Skeletal muscle satellite cell (primary cell): Measurements from ENCODE around the gene DPYD.

Source experiments
- H3K27me3 ChIP-seq: 2 replicates; pipeline ENCODE4 v1.7.0; 2013; ENCODE audit warnings: low read length; ENCODE audit not compliant: control insufficient read depth, insufficient read depth
- H3K36me3 ChIP-seq: 2 replicates; pipeline ENCODE4 v1.7.0; 2013; ENCODE audit warnings: mild to moderate bottlenecking, control low read depth, low read length; ENCODE audit not compliant: insufficient read depth
- H3K4me1 ChIP-seq: 2 replicates; pipeline ENCODE4 v1.7.0; 2013; ENCODE audit warnings: low read length; ENCODE audit not compliant: control insufficient read depth, insufficient read depth
- H3K4me2 ChIP-seq: 2 replicates; pipeline ENCODE4 v1.7.0; 2013; ENCODE audit warnings: mild to moderate bottlenecking, low read length
- H3K4me3 ChIP-seq: 2 replicates; pipeline ENCODE4 v1.7.0; 2013; ENCODE audit warnings: low read length
- H3K9ac ChIP-seq: 2 replicates; pipeline ENCODE4 v1.7.0; 2013; ENCODE audit warnings: mild to moderate bottlenecking, low read depth, low read length, moderate library complexity
- H3K9me3 ChIP-seq: replicated peaks from 2 replicates; pipeline ENCODE4 v1.7.0; 2013; ENCODE audit warnings: mild to moderate bottlenecking, control low read depth, low read length

Gene DPYD

GRCh38 chr1:97092824-97093223, 828.0 kb downstream of the DPYD start:
- Histone ChIP-seq H3K4me2 (no peak overlapping the region), H3K36me3 (no peaks in the 10 kb centered on the region), H3K27me3 (no peaks in the 10 kb centered on the region), H3K4me3 (no peak overlapping the region), H3K4me1 (peaks cover 14% of the 10 kb centered on the region), H3K9me3 (no peaks in the 10 kb centered on the region), H3K9ac (no peak overlapping the region)

- Histone ChIP-seq H3K4me1 (peaks cover 14% of the 10 kb centered on the region), H3K36me3 (no peaks in the 10 kb centered on the region), H3K9me3 (no peaks in the 10 kb centered on the region), H3K27me3 (no peaks in the 10 kb centered on the region), H3K9ac (no peak overlapping the region), H3K4me2 (no peak overlapping the region), H3K4me3 (no peak overlapping the region)
These were observed 829.2 kb downstream of the DPYD start for GRCh38 chr1:97091679-97092078.

DNA sequence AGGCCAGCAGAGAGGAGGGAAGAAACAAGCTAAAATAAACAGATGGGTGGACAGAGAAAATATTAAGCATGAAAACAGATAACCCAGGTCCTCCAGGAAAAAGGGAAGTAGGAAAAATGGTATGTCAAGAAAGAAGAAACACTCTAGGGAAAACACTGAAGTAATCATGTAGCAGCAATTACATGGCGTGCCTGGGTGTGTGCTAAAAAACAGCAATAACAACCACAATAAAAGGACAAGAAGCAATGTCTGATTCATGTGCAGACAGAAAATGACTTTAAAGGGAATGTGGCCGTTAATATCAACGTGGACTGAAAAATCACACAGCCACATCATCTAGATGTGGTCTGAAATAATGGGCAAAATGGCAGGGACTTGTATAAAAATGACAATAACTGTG, 829.6 kb downstream of the DPYD start:
- Histone ChIP-seq H3K36me3 (no peaks in the 10 kb centered on the region), H3K4me1 (peaks cover 14% of the 10 kb centered on the region), H3K9me3 (no peaks in the 10 kb centered on the region), H3K4me3 (no peak overlapping the region), H3K9ac (no peak overlapping the region), H3K27me3 (no peaks in the 10 kb centered on the region), H3K4me2 (no peak overlapping the region)

DNA sequence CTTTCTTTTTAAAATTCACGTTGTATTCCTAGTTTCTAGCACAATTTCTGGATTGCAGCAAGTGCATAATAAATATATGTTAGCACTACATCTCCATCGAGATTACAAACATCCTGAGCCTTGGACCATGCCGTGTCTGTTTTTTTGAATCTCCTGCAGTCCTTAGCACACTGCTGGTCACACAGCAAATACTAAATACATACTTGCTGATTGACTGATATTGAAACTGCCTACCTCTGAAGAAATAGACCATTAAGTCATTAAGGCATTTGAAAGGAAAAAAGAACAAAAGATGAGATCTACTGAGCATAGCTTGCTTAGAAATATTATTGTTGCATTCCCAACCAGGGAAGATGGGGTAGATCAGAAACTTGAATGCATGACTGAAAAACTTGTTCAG, 830.1 kb downstream of the DPYD start:
- H3K9ac ChIP-seq: no peak overlapping the region
- no peaks in the 10 kb centered on the region for H3K36me3 ChIP-seq
- no peak overlapping the region for H3K4me2 ChIP-seq
- no peaks in the 10 kb centered on the region for H3K9me3 ChIP-seq
- H3K4me3 ChIP-seq: no peak overlapping the region
- no peaks in the 10 kb centered on the region for H3K27me3 ChIP-seq
- peaks cover 14% of the 10 kb centered on the region for H3K4me1 ChIP-seq

GRCh38 chr1:97089173-97089572, 831.7 kb downstream of the DPYD start:
- H3K9ac ChIP-seq: no peak overlapping the region
- no peak overlapping the region for H3K4me2 ChIP-seq
- no peaks in the 10 kb centered on the region for H3K9me3 ChIP-seq
- no peaks in the 10 kb centered on the region for H3K36me3 ChIP-seq
- no peak overlapping the region for H3K4me3 ChIP-seq
- H3K4me1 ChIP-seq: peaks cover 19% of the 10 kb centered on the region
- H3K27me3 ChIP-seq: no peaks in the 10 kb centered on the region

- H3K4me2 ChIP-seq: no peak overlapping the region
- H3K4me1 ChIP-seq: peaks cover 11% of the 10 kb centered on the region
- no peak overlapping the region for H3K4me3 ChIP-seq
- H3K36me3 ChIP-seq: no peaks in the 10 kb centered on the region
- H3K9ac ChIP-seq: no peak overlapping the region
- H3K9me3 ChIP-seq: no peaks in the 10 kb centered on the region
- no peaks in the 10 kb centered on the region for H3K27me3 ChIP-seq
These were observed 832.4 kb downstream of the DPYD start for GRCh38 chr1:97088391-97088790.

DNA sequence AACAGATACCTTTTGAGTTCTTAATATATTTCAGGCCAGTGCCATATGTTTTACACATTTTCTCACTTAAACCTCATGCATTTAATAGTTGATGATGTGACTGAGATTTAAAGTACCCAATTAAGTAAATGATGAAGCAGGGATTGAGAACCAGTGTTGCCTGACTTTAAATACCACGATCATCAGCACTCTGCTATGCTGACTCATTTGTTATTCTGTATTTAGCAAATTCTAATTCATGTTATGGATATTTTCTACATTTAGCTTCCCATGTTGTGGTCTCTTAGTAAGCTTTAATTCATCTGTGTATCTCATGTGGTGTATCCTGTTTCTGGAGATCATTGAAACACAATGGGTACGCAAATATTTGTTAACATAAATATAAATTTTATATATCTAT, 836.3 kb downstream of the DPYD start:
- Histone ChIP-seq H3K9me3 (no peaks in the 10 kb centered on the region), H3K27me3 (no peaks in the 10 kb centered on the region), H3K4me2 (no peak overlapping the region), H3K9ac (no peak overlapping the region), H3K4me3 (no peak overlapping the region), H3K36me3 (no peaks in the 10 kb centered on the region), H3K4me1 (peaks cover 10% of the 10 kb centered on the region)

- H3K4me2 ChIP-seq: no peak overlapping the region
- no peak overlapping the region for H3K9ac ChIP-seq
- H3K36me3 ChIP-seq: no peaks in the 10 kb centered on the region
- H3K9me3 ChIP-seq: no peaks in the 10 kb centered on the region
- no peaks in the 10 kb centered on the region for H3K27me3 ChIP-seq
- peaks cover 10% of the 10 kb centered on the region for H3K4me1 ChIP-seq
- no peak overlapping the region for H3K4me3 ChIP-seq
These were observed 838.5 kb downstream of the DPYD start for GRCh38 chr1:97082160-97082848.

GRCh38 chr1:97078872-97079271, 842.0 kb downstream of the DPYD start:
- no peak overlapping the region for H3K4me2 ChIP-seq
- H3K9me3 ChIP-seq: no peaks in the 10 kb centered on the region
- H3K36me3 ChIP-seq: no peaks in the 10 kb centered on the region
- peaks cover 4% of the 10 kb centered on the region for H3K4me1 ChIP-seq
- no peak overlapping the region for H3K4me3 ChIP-seq
- H3K9ac ChIP-seq: no peak overlapping the region
- H3K27me3 ChIP-seq: no peaks in the 10 kb centered on the region

DNA sequence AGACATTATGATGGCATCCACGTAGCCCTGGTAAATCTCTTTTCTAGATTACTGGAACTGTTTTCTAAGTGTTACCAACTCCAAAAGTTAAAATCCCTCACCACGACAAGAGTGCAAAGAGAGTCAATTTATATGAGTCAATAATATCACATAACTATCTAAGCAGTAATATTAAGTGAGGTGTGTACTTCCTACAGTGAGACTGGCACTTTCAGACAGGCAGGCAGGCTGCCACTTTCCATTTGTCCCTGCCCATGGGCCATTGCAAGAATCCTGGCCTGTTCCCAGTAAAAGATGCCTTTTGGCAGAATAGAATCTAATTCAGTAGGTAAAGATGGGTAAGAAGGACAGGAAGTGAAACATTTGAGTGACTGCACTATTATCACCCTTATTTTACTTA, 843.6 kb downstream of the DPYD start:
- Histone ChIP-seq H3K9me3 (no peaks in the 10 kb centered on the region), H3K4me1 (peaks cover 4% of the 10 kb centered on the region), H3K36me3 (no peaks in the 10 kb centered on the region), H3K4me3 (no peak overlapping the region), H3K9ac (no peak overlapping the region), H3K4me2 (no peak overlapping the region), H3K27me3 (no peaks in the 10 kb centered on the region)

GRCh38 chr1:97074771-97075170, 846.1 kb downstream of the DPYD start:
- no peak overlapping the region for H3K4me2 ChIP-seq
- no peaks in the 10 kb centered on the region for H3K36me3 ChIP-seq
- no peaks in the 10 kb centered on the region for H3K27me3 ChIP-seq
- H3K4me3 ChIP-seq: no peak overlapping the region
- no peak overlapping the region for H3K9ac ChIP-seq
- peaks cover 4% of the 10 kb centered on the region for H3K4me1 ChIP-seq
- no peaks in the 10 kb centered on the region for H3K9me3 ChIP-seq

DNA sequence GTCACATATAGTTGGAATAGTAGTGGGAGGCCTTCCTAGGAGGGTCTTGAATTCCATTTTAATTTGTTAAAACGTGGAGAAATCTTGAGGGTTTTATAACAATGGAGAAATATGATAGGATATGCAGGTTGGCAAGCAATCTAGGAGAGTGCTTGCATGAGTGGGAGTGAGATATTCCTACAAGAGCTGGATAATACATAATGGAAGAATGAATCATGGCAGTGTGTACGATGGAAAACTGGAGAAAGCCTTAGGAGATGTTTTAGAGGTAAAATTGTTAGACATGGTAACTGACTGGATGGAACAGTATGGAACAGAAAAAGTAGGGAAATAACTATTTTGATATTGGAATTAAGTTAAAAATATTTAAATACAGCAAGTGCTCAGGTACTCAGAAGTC, 846.9 kb downstream of the DPYD start:
- H3K36me3 ChIP-seq: no peaks in the 10 kb centered on the region
- no peaks in the 10 kb centered on the region for H3K9me3 ChIP-seq
- peaks cover 4% of the 10 kb centered on the region for H3K4me1 ChIP-seq
- no peak overlapping the region for H3K4me2 ChIP-seq
- no peaks in the 10 kb centered on the region for H3K27me3 ChIP-seq
- H3K9ac ChIP-seq: no peak overlapping the region
- H3K4me3 ChIP-seq: no peak overlapping the region
